Omental fat pad (tissue), 4 donors: ENCODE data around the gene LDLRAD3. TPM values are rescaled to one million over a fixed set of nuclear protein-coding genes. Genes with fewer than 3 reads are reported as not detected.

ENCODE experiments used
- ATAC-seq: fragments of 150-250 bp; one replicate; pipeline ENCODE4 v1.9.1; 2016; ENCODE audit warnings: mild to moderate bottlenecking, moderate library complexity; ENCODE audit not compliant: low FRiP score
- DNase-seq: peaks from one replicate; pipeline ENCODE4 v3.0.0-alpha.2; 2019; ENCODE audit warnings: low spot score
- CTCF ChIP-seq, 3 donors: fragments of 450-650 bp; IDR thresholded peaks; one replicate each; pipeline ENCODE4 v1.5.1; 2016 to 2017; ENCODE audit warnings: antibody characterized with exemption in 3 of 3, mild to moderate bottlenecking in 3 of 3, moderate library complexity in 2 of 3
- total RNA-seq, 4 donors: library from RNA; depleted of rRNA; stranded (reverse); fragments of >200 nt; gene quantifications; one replicate each; pipeline ENCODE4 v1.1.0, GENCODE V29; 2016

Gene LDLRAD3
- total RNA-seq, 4 donors from 2014 or later: 15.6 to 70.2 (median 25.7) TPM

- ATAC-seq: no peak
- no peak for DNase-seq
- TF ChIP-seq CTCF (IDR thresholded peaks at IDR 0.05): no peak
Observed at GRCh38 chr11:36013950-36014897, 70.4 kb downstream of the LDLRAD3 start.

GRCh38 chr11:36014898-36015665 is 71.2 kb downstream of the LDLRAD3 start:
- DNase-seq: no peak
- no peak for ATAC-seq
- no peak for TF ChIP-seq CTCF (IDR thresholded peaks at IDR 0.05)

- DNase-seq: no peak
- TF ChIP-seq CTCF (IDR thresholded peaks at IDR 0.05): no peak
- no peak for ATAC-seq
Observed at GRCh38 chr11:36015799-36016198, 71.9 kb downstream of the LDLRAD3 start.

- ATAC-seq (no peak), DNase-seq (no peak)
- no peak for TF ChIP-seq CTCF (IDR thresholded peaks at IDR 0.05)
Observed at GRCh38 chr11:36016263-36016662, 72.4 kb downstream of the LDLRAD3 start.

GRCh38 chr11:36016709-36017108 is 72.8 kb downstream of the LDLRAD3 start:
- no peak for TF ChIP-seq CTCF (IDR thresholded peaks at IDR 0.05)
- DNase-seq: no peak
- ATAC-seq: no peak

- DNase-seq: no peak
- TF ChIP-seq CTCF (IDR thresholded peaks at IDR 0.05): no peak
- ATAC-seq: no peak
Observed at GRCh38 chr11:36019005-36019596, 75.2 kb downstream of the LDLRAD3 start.
